Lower leg skin (tissue), 3 donors: ENCODE measurements around the gene ACKR3.

Source experiments
- POLR2A ChIP-seq, 2 donors: fragments of 450-650 bp; IDR thresholded peaks; one replicate each; pipeline ENCODE4 v1.6.1; 2016 to 2017; ENCODE audit warnings: antibody characterized with exemption in 2 of 2, mild to moderate bottlenecking in 1 of 2, moderate library complexity in 1 of 2
- TF ChIP-seq, protein P1 (sequence below), 3 donors: fragments of 450-650 bp; IDR thresholded peaks; one replicate each; pipeline ENCODE4 v1.5.1; 2016; ENCODE audit warnings: antibody characterized with exemption in 3 of 3, mild to moderate bottlenecking in 3 of 3, moderate library complexity in 2 of 3

GRCh38 chr2:236605345-236605734 lies 35.7 kb downstream of the ACKR3 start:
- no peak for TF ChIP-seq POLR2A (IDR thresholded peaks at IDR 0.05)
- TF ChIP-seq, protein P1, sequence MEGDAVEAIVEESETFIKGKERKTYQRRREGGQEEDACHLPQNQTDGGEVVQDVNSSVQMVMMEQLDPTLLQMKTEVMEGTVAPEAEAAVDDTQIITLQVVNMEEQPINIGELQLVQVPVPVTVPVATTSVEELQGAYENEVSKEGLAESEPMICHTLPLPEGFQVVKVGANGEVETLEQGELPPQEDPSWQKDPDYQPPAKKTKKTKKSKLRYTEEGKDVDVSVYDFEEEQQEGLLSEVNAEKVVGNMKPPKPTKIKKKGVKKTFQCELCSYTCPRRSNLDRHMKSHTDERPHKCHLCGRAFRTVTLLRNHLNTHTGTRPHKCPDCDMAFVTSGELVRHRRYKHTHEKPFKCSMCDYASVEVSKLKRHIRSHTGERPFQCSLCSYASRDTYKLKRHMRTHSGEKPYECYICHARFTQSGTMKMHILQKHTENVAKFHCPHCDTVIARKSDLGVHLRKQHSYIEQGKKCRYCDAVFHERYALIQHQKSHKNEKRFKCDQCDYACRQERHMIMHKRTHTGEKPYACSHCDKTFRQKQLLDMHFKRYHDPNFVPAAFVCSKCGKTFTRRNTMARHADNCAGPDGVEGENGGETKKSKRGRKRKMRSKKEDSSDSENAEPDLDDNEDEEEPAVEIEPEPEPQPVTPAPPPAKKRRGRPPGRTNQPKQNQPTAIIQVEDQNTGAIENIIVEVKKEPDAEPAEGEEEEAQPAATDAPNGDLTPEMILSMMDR (IDR thresholded peaks at IDR 0.05): no peak
